ENCODE measurements around the gene SBF1. TPM values are rescaled to one million over a fixed set of nuclear protein-coding genes. Genes with fewer than 3 reads are reported as not detected.

SBF1 gene
- total and polyA plus RNA-seq, 7 donors = 42.1 to 98.0 (median 75.3) TPM

DNA sequence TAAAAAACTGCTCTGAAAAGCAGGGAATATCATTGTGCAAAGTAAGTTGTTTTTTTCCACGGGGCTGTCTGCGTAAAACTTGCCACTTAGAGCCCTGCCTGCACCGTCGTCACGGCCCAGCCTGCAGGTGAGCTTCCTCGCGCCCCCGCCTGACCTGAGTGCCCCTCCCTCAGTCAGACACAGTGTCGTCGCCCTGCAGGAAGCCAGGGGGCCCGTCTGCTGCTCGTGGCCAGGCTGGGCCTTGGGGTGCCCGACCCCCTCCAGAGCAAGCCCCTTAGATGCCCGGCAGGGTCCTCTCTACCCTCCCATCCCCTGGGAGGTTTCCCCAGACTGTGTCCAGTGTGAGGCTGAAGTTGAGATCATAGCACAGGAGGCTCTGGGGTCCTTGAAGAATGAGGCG lies 31.6 kb downstream of the SBF1 start:
- ATAC-seq (no peak), DNase-seq (peak in 1 of 2 donors; percentile 15)
- no peaks in the 10 kb centered on the region for H3K4me1 ChIP-seq
- no peaks in the 10 kb centered on the region for H3K9me3 ChIP-seq
- peaks cover 10 to 82% of the 10 kb centered on the region in 2 donors for H3K36me3 ChIP-seq (ENCODE audit: insufficient read depth in 1 of 2, low read depth in 1 of 2)
- 76 to 81% (median 78%) methylated on average over 15 of the region's 15 CpGs for WGBS, 3 donors
- H3K27ac ChIP-seq = no peak overlapping the region
- intact Hi-C loops (cut with DNase I) = no loop called here
- no peaks in the 10 kb centered on the region for H3K27me3 ChIP-seq (ENCODE audit: insufficient read depth in 3 of 3, low read length in 2 of 3)
- H3K4me3 ChIP-seq = no peak overlapping the region
- TF ChIP-seq, protein P1, sequence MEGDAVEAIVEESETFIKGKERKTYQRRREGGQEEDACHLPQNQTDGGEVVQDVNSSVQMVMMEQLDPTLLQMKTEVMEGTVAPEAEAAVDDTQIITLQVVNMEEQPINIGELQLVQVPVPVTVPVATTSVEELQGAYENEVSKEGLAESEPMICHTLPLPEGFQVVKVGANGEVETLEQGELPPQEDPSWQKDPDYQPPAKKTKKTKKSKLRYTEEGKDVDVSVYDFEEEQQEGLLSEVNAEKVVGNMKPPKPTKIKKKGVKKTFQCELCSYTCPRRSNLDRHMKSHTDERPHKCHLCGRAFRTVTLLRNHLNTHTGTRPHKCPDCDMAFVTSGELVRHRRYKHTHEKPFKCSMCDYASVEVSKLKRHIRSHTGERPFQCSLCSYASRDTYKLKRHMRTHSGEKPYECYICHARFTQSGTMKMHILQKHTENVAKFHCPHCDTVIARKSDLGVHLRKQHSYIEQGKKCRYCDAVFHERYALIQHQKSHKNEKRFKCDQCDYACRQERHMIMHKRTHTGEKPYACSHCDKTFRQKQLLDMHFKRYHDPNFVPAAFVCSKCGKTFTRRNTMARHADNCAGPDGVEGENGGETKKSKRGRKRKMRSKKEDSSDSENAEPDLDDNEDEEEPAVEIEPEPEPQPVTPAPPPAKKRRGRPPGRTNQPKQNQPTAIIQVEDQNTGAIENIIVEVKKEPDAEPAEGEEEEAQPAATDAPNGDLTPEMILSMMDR (IDR thresholded peaks at IDR 0.05) = no peak

- ATAC-seq = peak in 1 of 4 donors; percentile 2
Observed at GRCh38 chr22:50441428-50441993, 33.3 kb downstream of the SBF1 start.

GRCh38 chr22:50440544-50441249 lies 34.1 kb downstream of the SBF1 start:
- DNase-seq (peak; percentile 9 to 53), ATAC-seq (no peak)
- 86 to 94% (median 88%) methylated on average over 21 to 26 of the region's 26 CpGs for WGBS, 3 donors
- intact Hi-C loops (cut with DNase I) = no loop called here
- Histone ChIP-seq H3K27ac (no peak overlapping the region), H3K4me1 (no peaks in the 10 kb centered on the region), H3K4me3 (no peak overlapping the region), H3K36me3 (ENCODE audit: insufficient read depth in 1 of 2, low read depth in 1 of 2) (peaks cover 9 to 84% of the 10 kb centered on the region in 2 donors), H3K27me3 (ENCODE audit: insufficient read depth in 3 of 3, low read length in 2 of 3) (no peaks in the 10 kb centered on the region), H3K9me3 (no peaks in the 10 kb centered on the region)
- TF ChIP-seq, protein P1 (IDR thresholded peaks at IDR 0.05) = no peak

More at GRCh38 chr22:50441428-50441993, 33.3 kb downstream of the SBF1 start:
- Histone ChIP-seq H3K4me3 (no peak overlapping the region), H3K9me3 (no peaks in the 10 kb centered on the region), H3K4me1 (no peaks in the 10 kb centered on the region), H3K27ac (no peak overlapping the region), H3K36me3 (ENCODE audit: insufficient read depth in 1 of 2, low read depth in 1 of 2) (peaks cover 9 to 82% of the 10 kb centered on the region in 2 donors), H3K27me3 (ENCODE audit: insufficient read depth in 3 of 3, low read length in 2 of 3) (no peaks in the 10 kb centered on the region)
- intact Hi-C loops (cut with DNase I) = no loop called here
- TF ChIP-seq, protein P1 (IDR thresholded peaks at IDR 0.05) = no peak
- WGBS, 3 donors = 88 to 91% (median 90%) methylated on average over 17 of the region's 17 CpGs
- peak; percentile 13 to 56 for DNase-seq

DNA sequence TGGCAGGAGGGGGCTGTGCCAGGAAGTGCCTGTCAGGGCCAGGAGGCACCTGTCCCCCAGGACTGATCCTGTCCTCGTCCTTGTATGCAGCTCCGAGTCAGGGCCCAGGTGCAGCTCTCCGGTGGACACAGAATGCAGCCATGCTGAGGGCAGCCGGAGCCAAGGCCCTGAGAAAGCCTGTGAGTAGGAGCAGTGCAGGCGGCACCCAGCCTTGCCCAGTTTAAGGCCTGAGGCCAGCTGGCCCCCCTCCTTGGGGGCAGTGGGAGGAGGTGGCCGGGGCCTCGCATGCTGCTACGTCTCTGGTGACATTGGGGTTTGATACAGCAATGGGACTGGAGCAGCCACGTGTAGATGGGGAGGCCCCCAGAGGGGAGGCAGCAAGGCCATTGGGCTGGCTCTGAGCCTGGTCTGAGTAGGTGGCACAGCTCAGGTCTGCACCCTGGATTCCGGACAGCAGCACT lies 34.9 kb downstream of the SBF1 start:
- ATAC-seq = no peak
- TF ChIP-seq, protein P1 (IDR thresholded peaks at IDR 0.05) = no peak
- peaks cover 9 to 85% of the 10 kb centered on the region in 2 donors for H3K36me3 ChIP-seq (ENCODE audit: insufficient read depth in 1 of 2, low read depth in 1 of 2)
- H3K27ac ChIP-seq = no peak overlapping the region
- intact Hi-C loops (cut with DNase I) = no loop called here
- H3K4me3 ChIP-seq = no peak overlapping the region
- H3K27me3 ChIP-seq (ENCODE audit: insufficient read depth in 3 of 3, low read length in 2 of 3) = no peaks in the 10 kb centered on the region
- peak in 1 of 2 donors; percentile 9 for DNase-seq
- H3K9me3 ChIP-seq = no peaks in the 10 kb centered on the region
- 67 to 84% (median 77%) methylated on average over 10 of the region's 10 CpGs for WGBS, 3 donors
- H3K4me1 ChIP-seq = no peaks in the 10 kb centered on the region
